HG02571 (cell line): Measurements from ENCODE around the gene LMLN.
"Not testable (repeated sequence)": the region's sequence is repeated elsewhere in the genome, so short reads cannot be mapped to it uniquely, and the experiment has no call there.

Experiments
- ATAC-seq: cut with Tn5 transposase; IDR thresholded peaks from one replicate; pipeline ENCODE4 v1.9.1; 2021; ENCODE audit warnings: mild to moderate bottlenecking, moderate library complexity; ENCODE audit not compliant: unreplicated experiment

LMLN gene, protein sequence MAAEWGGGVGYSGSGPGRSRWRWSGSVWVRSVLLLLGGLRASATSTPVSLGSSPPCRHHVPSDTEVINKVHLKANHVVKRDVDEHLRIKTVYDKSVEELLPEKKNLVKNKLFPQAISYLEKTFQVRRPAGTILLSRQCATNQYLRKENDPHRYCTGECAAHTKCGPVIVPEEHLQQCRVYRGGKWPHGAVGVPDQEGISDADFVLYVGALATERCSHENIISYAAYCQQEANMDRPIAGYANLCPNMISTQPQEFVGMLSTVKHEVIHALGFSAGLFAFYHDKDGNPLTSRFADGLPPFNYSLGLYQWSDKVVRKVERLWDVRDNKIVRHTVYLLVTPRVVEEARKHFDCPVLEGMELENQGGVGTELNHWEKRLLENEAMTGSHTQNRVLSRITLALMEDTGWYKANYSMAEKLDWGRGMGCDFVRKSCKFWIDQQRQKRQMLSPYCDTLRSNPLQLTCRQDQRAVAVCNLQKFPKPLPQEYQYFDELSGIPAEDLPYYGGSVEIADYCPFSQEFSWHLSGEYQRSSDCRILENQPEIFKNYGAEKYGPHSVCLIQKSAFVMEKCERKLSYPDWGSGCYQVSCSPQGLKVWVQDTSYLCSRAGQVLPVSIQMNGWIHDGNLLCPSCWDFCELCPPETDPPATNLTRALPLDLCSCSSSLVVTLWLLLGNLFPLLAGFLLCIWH

DNA sequence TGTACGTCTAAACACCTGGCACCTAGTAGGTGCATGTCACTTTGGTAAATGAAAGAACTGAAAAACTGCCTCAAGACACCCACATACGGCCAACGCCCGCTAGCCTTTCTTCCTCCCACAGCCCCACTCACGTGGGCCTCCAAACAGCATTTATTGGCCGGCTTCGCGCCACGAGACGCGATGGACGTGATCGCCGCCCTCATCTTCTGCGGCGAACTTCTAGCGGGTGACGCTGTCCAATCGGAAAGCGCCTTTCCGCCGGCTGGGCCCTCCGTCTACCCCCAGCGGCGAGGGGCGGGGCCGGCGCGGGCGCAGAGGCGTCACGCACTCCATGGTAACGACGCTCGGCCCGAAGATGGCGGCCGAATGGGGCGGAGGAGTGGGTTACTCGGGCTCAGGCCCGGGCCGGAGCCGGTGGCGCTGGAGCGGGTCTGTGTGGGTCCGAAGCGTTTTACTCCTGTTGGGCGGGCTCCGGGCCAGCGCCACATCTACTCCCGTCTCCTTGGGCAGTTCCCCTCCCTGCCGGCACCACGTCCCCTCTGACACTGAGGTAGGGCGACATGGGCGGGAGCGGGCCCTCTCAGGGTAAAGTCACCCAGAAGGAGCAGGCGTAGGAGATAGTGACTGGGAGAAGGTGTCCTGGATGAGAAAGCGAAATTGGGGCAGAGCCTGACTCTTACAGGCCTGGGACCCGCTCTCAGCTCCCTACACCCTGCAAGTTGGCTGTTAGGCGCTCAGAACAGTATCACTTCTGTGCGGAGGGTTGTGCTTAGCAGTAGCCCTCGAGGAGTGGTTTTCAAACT is at the start of gene LMLN:
Gene LMLN (plus strand): TSS at position 327 of the 803 bp plus-strand sequence. CDS start 29 bp downstream, at position 356.
- ATAC-seq = peak; percentile 92

DNA sequence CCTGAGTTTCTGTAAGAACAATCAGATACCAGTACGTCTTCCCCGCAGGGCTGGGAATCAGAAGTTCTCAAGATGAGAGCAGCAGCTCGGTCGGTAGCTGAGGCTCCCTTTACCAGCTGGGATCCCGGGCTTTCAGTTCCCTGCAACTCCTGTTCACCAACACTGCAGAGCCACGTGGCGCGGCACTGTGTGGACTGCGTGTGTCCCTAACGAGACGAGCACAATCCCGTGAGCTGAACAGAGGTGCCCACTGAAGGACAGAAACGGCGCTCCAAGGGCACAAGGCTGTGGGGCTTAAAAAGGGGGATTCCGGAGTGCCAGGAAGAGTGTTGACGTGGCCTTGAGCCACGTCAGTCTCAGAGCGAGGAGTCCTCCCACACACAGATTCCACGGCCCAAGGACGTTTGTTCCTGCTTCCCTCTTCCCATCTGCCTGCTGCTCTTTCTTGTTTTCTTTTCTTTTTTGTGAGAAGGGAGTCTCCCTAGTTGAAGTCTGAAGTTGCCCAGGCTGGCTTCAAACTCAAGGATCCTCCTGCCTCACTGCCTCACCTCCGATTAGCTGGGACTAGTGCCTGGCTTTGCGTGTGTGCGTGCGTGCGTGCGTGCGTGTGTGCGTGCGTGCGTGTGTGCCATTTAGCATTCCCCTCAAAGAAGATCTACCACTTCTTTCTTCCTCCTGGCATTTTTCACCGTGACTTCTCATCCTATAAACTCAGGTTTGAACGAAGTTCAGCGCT is 47.1 kb upstream of the LMLN start:
- no peak for ATAC-seq

DNA sequence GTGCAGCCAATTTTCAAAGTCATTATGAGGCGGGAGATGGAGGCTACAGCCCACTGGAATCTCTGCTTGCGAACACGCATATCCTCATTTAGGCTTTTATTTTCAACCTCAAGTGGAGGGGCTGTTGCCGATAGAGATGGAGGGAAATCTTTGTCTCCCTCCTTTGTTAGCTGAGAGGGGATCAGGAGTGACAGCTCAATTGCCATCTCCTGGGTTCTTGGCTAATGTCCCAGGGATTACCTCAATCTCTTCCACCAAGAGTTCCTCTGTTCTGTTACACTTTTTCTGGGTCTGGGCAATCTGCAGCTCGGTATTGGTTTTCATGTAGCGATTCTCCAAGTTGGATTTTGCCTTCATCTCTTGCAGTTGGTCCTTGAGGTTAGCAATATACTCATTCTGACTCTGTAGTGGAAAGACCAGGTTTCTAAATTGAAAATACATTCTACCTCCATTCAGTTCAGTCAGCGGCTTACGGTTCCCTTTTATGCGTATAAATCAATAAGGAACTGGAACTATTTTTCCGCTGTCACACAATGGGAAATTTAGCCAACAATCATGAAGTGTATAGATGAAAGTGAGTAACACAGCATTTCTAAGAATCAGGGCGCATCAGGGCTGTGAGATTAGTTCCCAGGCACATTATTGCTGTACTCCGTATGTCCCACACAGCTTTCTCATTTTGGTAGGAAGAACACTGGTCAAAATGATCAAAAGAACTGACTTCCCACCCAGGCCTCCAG is 46.2 kb upstream of the LMLN start:
- no peak for ATAC-seq

DNA sequence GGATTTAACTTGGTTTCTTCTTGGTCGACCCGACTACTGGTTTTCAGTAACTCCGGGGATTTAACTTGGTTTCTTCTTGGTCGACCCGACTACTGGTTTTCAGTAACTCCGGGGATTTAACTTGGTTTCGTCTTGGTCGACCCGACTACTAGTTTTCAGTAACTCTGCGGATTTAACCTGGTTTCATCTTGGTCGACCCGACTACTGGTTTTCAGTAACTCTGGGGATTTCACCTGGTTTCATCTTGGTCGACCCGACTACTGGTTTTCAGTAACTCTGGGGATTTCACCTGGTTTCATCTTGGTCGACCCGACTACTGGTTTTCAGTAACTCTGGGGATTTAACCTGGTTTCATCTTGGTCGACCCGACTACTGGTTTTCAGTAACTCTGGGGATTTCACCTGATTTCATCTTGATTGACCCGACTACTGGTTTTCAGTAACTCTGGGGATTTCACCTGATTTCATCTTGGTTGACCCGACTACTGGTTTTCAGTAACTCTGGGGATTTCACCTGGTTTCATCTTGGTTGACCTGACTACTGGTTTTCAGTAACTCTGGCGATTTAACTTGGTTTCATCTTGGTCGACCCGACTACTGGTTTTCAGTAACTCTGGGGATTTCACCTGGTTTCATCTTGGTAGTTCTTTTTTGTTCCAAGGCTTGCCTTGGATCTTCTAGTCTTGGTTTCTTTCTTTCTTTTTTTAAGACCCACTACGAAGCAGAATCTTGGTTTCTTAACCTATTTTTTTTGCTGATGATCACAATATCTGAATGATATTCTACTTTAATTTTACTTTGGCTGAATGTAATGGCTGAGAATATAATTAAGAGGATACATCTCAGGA is 38.4 kb upstream of the LMLN start:
- not testable (repeated sequence) for ATAC-seq

DNA sequence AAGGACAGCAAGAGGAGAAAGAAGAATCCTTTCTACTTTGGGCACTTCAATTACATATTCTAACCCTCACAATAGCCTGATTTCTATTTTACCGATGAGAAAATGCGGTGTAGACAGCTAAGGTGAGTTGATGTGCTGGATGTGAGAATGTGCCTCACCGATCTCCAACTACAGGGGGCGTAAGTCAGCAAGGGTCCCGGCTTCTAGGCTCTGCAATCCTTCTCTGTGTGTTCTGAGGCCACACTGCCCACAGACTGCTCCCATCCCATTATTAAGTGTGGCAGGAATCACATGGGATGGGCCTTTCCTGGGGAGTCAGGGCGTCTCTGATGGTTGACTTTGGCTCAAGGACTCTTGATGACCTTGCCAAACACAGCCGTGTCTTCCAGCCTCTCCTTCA is 33.6 kb upstream of the LMLN start:
- no peak for ATAC-seq

DNA sequence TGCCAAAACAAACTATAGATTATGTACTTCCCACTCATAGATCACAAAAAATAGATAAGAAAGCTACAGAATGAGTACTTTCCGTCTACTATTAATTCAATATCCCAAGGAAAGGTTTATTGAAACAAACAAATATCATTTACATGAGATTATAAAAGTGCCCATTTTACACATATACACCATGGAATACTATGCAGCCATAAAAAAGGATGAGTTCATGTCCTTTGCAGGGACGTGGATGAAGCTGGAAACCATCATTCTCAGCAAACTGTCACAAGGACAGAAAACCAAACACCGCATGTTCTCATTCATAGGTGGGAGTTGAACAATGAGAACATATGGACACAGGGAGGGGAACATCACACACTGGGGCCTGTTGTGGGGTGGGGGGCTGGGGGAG is 32.4 kb upstream of the LMLN start:
- ATAC-seq = not testable (repeated sequence)

DNA sequence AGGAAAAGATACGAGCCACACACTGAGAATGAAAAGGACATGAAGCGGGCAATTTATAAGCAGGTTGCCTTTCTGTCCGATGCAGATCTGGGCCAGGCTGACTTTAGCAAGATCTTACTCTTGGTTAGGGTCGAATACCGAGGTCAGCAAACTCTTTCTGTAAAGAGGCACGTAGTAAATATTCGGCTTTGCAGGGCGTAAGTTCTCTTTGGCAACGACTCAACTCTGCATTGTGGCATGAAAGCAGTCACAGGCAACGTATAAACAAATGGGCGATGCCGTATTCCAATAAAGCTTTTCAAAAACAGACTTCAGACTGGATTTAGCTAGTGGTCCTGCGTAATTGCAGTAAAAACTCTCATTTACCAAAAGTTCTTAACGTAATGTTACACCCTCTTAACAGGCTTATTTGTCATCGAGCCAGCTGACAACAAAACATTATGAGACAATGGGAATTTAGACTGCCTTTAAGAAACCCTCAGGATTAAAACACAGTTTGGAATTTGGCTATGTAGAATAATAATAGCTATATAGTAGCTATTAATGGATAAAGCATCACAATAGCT is 23.1 kb upstream of the LMLN start:
- no peak for ATAC-seq

DNA sequence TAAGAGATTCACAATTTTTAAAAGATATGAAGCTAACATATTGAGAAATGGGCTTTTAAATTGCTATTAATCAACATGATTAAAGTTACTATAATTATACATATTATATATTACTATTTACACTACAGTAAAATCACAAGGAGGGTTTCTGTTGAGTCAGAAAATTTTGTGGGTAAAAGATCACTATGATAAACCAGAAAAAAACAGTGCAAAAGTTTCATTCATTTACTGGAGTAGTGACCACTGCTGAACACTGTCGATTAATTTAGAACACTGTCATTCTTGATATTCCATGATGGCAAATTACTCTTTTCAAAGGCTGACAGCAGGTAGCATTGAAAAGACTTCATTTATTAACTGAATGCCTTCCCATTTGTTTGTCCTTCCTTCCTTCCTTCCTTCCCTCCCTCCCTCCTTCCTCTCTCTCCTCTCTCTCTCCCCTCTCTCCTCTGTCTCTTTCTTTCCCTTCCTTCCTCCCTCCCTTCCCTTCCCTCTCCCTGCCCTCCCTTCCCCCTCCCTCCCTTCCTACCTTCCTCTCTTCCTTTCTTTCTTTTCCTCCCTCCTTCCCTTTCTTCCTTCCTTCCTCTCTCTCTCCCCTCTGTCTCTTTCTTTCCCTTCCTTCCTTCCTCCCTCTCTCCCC is 19.2 kb upstream of the LMLN start:
- ATAC-seq = no peak

DNA sequence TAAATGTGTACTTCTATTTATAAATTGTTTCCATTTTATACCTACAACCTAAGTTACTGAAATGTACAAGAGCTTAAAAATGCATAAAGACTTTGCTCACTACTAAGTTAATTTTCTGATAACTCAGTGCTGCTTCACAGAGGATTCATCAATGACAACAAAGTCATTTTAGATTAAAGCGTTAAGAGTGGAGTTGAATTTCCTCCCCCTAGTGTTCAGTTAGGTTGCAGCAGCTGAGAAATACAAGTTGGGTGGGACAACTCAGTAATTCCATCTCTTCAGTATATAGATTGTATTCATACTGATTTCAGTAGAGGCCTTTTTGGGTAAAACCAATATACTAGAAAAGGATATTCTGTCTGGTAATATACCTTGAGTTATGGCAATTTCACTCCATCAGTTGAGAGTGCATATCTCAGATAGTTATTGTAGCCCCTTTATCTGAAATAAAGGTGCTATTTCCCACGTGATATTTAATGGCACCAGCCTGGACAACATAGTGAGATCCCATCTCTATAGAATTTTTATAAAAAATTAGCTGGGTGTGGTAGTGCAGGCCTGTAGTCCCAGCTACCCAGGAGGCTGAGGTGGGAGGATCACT is 17.0 kb upstream of the LMLN start:
- ATAC-seq = no peak

DNA sequence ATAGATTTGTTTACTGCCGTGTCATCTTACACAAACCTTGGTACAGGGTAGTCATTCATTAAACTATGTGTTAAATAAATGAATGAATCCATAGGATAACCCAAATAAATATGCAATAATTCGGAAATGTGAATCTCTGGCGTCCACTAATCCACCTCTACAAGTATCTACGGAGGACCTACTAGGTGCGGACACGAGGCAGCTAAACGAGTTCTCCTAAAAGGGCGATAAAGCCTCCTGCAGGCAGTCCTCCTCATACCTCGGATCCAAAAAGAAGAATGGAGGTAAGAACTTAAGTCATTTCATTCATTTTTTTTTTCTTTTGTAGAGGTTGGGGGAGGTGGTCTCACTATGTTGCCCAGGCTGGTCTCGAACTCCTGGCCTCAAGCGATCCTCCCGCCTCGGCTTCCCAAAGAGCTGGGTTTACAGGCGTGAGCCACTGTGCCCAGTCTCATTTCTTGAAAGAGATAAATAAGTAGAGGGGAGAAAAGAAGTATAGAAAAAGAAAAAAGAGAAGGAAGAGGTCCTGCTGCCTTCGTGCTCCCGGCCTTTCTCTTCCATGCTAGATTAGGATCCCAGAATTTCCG is 10.7 kb upstream of the LMLN start:
- no peak for ATAC-seq

DNA sequence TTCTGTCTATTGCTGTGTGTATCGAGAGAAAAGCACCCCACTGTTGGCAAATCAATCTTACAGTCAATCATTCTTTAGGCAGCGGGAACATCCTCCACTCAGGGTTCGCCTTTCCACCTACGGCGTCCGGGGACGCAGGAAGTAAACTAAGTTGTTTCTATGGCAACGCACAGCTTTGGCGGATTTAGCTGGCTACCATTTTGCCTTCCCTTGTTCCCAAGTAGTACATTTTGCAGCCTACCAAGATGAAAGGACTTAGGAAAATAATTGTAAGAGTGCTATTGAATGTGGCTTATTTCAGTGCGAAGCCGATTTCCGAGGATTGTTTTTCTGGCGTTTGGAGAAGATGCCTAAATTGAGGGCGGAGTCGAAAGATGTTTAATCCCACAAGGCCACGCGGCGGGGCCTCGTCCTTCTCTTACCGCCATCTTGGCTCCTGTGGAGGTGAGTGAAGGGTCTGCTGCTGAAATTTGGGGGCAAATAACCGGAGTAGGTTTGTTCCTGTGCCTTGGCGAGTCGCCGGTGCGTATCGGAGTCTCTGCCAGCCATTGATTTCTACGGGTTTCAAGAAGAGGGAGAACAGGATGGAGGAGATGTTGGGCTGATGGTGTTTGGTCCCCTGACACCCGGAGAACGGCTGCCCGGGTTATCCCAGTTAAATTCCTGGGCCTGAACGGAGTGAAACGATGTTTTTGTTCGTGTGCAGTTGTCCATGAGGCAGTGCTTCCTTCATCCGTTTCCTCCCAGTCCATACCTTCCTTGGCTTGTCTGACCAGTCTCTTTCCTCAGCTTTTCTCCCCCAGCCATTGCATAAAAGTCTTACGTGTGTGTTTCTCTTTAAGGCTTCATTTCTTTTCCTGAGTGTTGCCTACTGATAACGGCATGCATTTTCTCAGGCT is 10.0 kb upstream of the LMLN start, which contains the start of gene RPL35A:
Gene RPL35A (plus strand): TSS at position 413 of the 899 bp plus-strand sequence. CDS start 778 bp downstream, outside the sequence.
- peak; percentile 88 for ATAC-seq

DNA sequence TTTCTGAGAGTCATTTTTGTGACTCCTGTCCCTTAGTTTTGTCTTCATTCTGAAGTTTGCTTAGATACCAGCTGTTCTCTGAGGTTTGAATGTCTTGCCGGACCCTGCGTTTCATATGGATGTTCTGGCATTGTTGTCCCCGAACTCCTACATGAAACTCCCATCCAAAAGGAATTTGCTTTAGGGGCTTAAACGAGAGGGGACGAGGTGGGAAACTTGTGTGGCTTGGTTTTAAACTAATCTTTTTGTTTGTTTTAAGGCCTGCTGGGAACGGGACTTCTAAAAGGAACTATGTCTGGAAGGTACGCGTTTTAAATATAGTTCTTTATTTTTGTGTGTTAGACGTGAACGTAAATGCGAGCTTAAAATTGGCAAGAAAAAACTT is 9.3 kb upstream of the LMLN start:
- ATAC-seq = no peak

DNA sequence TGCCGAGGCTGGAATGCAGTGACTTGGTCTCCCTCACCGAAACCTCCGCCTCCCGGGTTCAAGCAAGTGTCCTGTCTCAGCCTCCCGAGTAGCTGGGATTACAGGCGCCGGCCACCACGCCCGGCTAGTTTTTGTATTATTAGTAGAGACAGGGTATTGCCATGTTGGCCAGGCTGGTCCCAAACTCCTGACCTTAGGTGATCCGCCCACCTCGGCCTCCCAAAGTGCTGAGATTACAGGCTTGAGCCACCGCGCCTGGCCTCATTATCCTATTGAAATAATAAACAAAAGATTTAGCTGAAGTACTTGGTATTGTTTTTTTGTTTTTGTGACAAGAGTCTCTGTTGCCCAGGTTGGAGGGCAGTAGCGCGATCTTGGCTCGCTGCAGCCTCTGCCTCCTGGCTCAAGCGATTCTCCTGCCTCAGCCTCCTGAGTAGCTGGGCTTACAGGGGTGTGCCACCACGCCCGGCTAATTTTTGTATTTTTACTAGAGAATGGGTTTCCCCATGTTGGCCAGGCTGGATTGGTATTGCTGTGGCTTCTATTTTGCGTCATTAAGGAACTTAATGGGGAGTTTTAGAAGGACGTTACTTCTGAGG is 8.5 kb upstream of the LMLN start:
- ATAC-seq = no peak

DNA sequence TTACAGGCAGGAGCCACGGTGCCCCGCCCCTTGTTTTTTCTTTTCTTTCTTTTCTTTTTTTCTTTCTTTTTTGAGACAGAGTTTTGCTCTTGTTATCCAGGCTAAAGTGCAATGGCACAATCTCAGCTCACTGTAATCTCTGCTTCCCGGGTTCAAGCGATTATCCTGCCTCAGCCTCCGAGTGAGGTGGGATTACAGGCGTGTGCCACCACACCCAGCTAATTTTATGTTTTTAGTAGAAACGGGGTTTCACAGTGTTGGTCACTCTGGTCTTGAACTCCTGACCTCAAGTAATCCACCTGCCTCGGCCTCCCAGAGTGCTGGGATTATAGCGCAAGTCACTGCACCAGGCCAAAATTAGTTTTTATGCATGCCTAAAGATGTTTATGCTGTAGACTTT is 7.6 kb upstream of the LMLN start:
- ATAC-seq = no peak

DNA sequence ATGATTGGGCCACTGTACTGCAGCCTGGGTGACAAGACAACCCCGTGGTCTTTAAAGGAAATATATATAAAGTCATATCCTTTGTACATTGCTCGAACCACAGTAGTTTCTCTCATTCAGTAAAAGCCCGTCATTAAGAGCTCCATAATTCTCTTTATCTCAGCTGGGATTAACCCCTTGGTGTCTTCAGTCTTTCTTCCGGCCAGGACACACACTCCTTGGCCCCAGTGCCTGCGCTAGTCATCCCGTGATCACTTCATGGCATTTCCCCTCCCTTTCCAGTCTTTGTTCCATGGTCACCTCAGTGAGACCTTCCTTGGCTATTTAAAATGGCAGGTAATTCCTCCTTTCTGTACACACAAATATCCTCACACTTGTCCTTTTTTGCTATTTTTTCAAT is 6.7 kb upstream of the LMLN start:
- no peak for ATAC-seq

DNA sequence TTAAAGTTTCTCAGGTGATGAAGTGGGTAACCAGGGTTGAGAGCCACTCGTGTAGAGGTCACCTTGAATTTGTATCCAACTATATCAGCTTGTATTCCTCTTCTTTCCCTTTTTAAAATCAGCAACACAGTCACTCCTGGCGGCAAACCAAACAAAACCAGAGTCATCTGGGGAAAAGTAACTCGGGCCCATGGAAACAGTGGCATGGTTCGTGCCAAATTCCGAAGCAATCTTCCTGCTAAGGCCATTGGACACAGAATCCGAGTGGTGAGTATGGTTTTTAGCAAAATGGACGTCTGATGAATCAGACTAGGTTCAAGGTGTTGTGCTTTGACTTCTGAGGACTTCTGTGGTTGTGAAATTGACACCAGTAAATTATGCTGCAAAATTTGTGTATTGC is 6.1 kb upstream of the LMLN start:
- ATAC-seq = no peak
